ENCODE results near the gene MRPS18A. TPM values are rescaled to one million over a fixed set of nuclear protein-coding genes. Genes with fewer than 3 reads are reported as not detected.

MRPS18A gene
- total and polyA plus RNA-seq, 9 of the 15 experiments (the other 6 are each of a cell fraction or from before 2014, with no cell fraction given) = 87.5 to 243 (median 125) TPM

GRCh38 chr6:43628393-43629103, 59.0 kb downstream of the MRPS18A start (continued):
- TF ChIP-seq E2F6 (IDR thresholded peaks at IDR 0.05; ENCODE audit: borderline replicate concordance in 1 of 2, extremely low read depth in 1 of 2, insufficient read depth in 1 of 2, insufficient read length in 1 of 2, low read depth in 1 of 2, low read length in 1 of 2, poor library complexity in 1 of 2, severe bottlenecking in 1 of 2) (peak in 1 of 2 experiments; percentile 60), ESRRB (CRISPR knock-in tag; IDR thresholded peaks at IDR 0.05; ENCODE audit: borderline replicate concordance) (no peak), GABPB1 (CRISPR knock-in tag; IDR thresholded peaks at IDR 0.05) (peak; percentile 27; the same call in 1 of the 2 replicates), THAP7 (CRISPR knock-in tag; IDR thresholded peaks at IDR 0.05) (0 out of 2 replicates have a peak, but pooled peaks have one; percentile 65), TFAP4 (CRISPR knock-in tag; IDR thresholded peaks at IDR 0.05; ENCODE audit: borderline replicate concordance) (peak; percentile 31), LEF1 (IDR thresholded peaks at IDR 0.05) (peak; percentile 67; the same call in 1 of the 2 replicates), ATF2 (CRISPR knock-in tag; IDR thresholded peaks at IDR 0.05) (no peak), ARNT (IDR thresholded peaks at IDR 0.05) (peak in 1 of 2 experiments; percentile 57; a peak in 3 of 4 replicates), U2AF1 (optimal IDR thresholded peaks at IDR 0.05; ENCODE audit: low read depth, low read length) (no peak), ZNF133 (CRISPR knock-in tag; IDR thresholded peaks at IDR 0.05) (no peak), SP2 (IDR thresholded peaks at IDR 0.05; ENCODE audit: extremely low read depth, low read depth, low read length, poor library complexity, severe bottlenecking) (no peak), TEAD4 (IDR thresholded peaks at IDR 0.05; ENCODE audit: low read length) (peak; percentile 14; the same call in 1 of the 2 replicates), TEAD4 (CRISPR knock-in tag; IDR thresholded peaks at IDR 0.05; ENCODE audit: borderline replicate concordance) (no peak), GATAD2A (IDR thresholded peaks at IDR 0.05) (peak; percentile 78), MTA1 (IDR thresholded peaks at IDR 0.05; ENCODE audit: borderline replicate concordance) (peak; percentile 75; the same call in 1 of the 2 replicates), CHD1 (IDR thresholded peaks at IDR 0.05; ENCODE audit: low read length) (no peak), TRIM24 (IDR thresholded peaks at IDR 0.05) (peak in 1 of 2 experiments; percentile 51; a peak in 1 of 4 replicates), NKRF (IDR thresholded peaks at IDR 0.05; ENCODE audit: borderline replicate concordance) (peak; percentile 60; the same call in 1 of the 2 replicates), KDM5B (IDR thresholded peaks at IDR 0.05; ENCODE audit: insufficient replicate concordance, low read depth, low read length) (peak; percentile 2), HNRNPH1 (optimal IDR thresholded peaks at IDR 0.05; ENCODE audit: low read depth, low read length) (no peak), CBX2 (IDR thresholded peaks at IDR 0.05; ENCODE audit: insufficient read depth, low read length, poor library complexity, severe bottlenecking) (no peak)
